CD14-positive monocyte (primary cell): ENCODE measurements around the gene PGAP6. TPM values are rescaled to one million over a fixed set of nuclear protein-coding genes. Genes with fewer than 3 reads are reported as not detected.

Experiments used
- DNase-seq, 3 donors: peaks; one replicate each; pipeline ENCODE4 v3.0.0-alpha.2; 2011 to 2022
- H2AFZ ChIP-seq: 2 replicates; pipeline ENCODE4 v1.6.0; 2012; ENCODE audit warnings: mild to moderate bottlenecking, low read depth, low read length, inconsistent platforms; ENCODE audit not compliant: insufficient read depth, poor library complexity, severe bottlenecking
- H3K27ac ChIP-seq, 2 donors: 1 replicate in 1 of 2; 2 replicates in 1 of 2; pipeline ENCODE4 v1.5.1; 2012 to 2013; ENCODE audit warnings: low read length in 2 of 2, control low read depth in 1 of 2, inconsistent platforms in 1 of 2, low read depth in 1 of 2, mild to moderate bottlenecking in 1 of 2
- H3K27me3 ChIP-seq, 2 donors: one replicate each; pipeline versions ENCODE4 v1.6.0 to v1.6.1; 2011 to 2013; ENCODE audit warnings: low read length in 2 of 2; ENCODE audit not compliant: control insufficient read depth in 2 of 2, insufficient read depth in 2 of 2
- H3K36me3 ChIP-seq, 2 donors: replicated peaks in 1 of 2; 1 replicate in 1 of 2; 2 replicates in 1 of 2; pipeline versions ENCODE4 v1.5.1 to v1.6.1; 2012 to 2013; ENCODE audit warnings: low read length in 2 of 2, control low read depth in 1 of 2, inconsistent platforms in 1 of 2, mild to moderate bottlenecking in 1 of 2; ENCODE audit not compliant: insufficient read depth in 2 of 2, control insufficient read depth in 1 of 2
- H3K4me1 ChIP-seq, 2 donors: 1 replicate in 1 of 2; 2 replicates in 1 of 2; pipeline versions ENCODE4 v1.5.1 to v1.6.1; 2012 to 2013; ENCODE audit warnings: low read length in 2 of 2, control low read depth in 1 of 2, inconsistent platforms in 1 of 2, mild to moderate bottlenecking in 1 of 2, moderate library complexity in 1 of 2; ENCODE audit not compliant: insufficient read depth in 2 of 2, control insufficient read depth in 1 of 2
- H3K4me2 ChIP-seq: replicated peaks from 2 replicates; pipeline ENCODE3; 2012; ENCODE audit warnings: low read length, moderate library complexity, mild to moderate bottlenecking; ENCODE audit not compliant: poor library complexity, severe bottlenecking; ENCODE audit errors: extremely low read depth
- H3K4me3 ChIP-seq, 3 experiments: fragments of 200-600 bp in 1 of 3; sonication (generic) in 1 of 3; replicated peaks in 1 of 3; 1 replicate in 2 of 3; 2 replicates in 1 of 3; pipeline ENCODE4 v1.5.1; 2011 to 2013; ENCODE audit warnings: low read length in 3 of 3, mild to moderate bottlenecking in 3 of 3, control low read depth in 2 of 3, low read depth in 2 of 3, inconsistent platforms in 1 of 3, moderate library complexity in 1 of 3
- H3K79me2 ChIP-seq: 2 replicates; pipeline ENCODE4 v1.6.0; 2012; ENCODE audit warnings: mild to moderate bottlenecking, control low read depth, inconsistent platforms, low read length, moderate library complexity; ENCODE audit not compliant: insufficient read depth
- H3K9ac ChIP-seq: 2 replicates; pipeline ENCODE4 v1.6.0; 2017; ENCODE audit warnings: low read length, mild to moderate bottlenecking; ENCODE audit not compliant: insufficient read depth, poor library complexity, severe bottlenecking
- H3K9me3 ChIP-seq, 2 donors: replicated peaks in 1 of 2; 1 replicate in 1 of 2; 2 replicates in 1 of 2; pipeline versions ENCODE4 v1.5.1 to v1.6.1; 2012 to 2013; ENCODE audit warnings: low read length in 2 of 2, control low read depth in 1 of 2; ENCODE audit not compliant: control insufficient read depth in 1 of 2, insufficient read depth in 1 of 2
- H4K20me1 ChIP-seq: 2 replicates; pipeline ENCODE4 v1.6.0; 2012; ENCODE audit warnings: mild to moderate bottlenecking, low read length, control low read depth, moderate library complexity; ENCODE audit not compliant: insufficient read depth
- H3K27ac Mint-ChIP-seq, 7 donors: one replicate each; pipeline ENCODE4 v1.8.0; 2020; ENCODE audit warnings: mild to moderate bottlenecking in 7 of 7, mixed read lengths in 7 of 7, moderate library complexity in 6 of 7, inconsistent platforms in 2 of 7
- H3K27me3 Mint-ChIP-seq, 3 donors: one replicate each; pipeline ENCODE4 v1.8.0; 2021 to 2022; ENCODE audit warnings: low read depth in 3 of 3, mild to moderate bottlenecking in 3 of 3, mixed read lengths in 3 of 3, moderate library complexity in 3 of 3, inconsistent platforms in 1 of 3
- H3K36me3 Mint-ChIP-seq, 2 donors: one replicate each; pipeline ENCODE4 v1.8.0; 2020; ENCODE audit warnings: mixed read lengths in 2 of 2, inconsistent platforms in 1 of 2, mild to moderate bottlenecking in 1 of 2
- H3K4me1 Mint-ChIP-seq: one replicate; pipeline ENCODE4 v1.8.0; 2020; ENCODE audit warnings: mild to moderate bottlenecking, mixed read lengths
- H3K4me3 Mint-ChIP-seq, 2 donors: one replicate each; pipeline ENCODE4 v1.8.0; 2020; ENCODE audit warnings: mild to moderate bottlenecking in 2 of 2, mixed read lengths in 2 of 2, moderate library complexity in 1 of 2
- H3K9me3 Mint-ChIP-seq, 7 donors: one replicate each; pipeline ENCODE4 v1.8.0; 2020 to 2022; ENCODE audit warnings: mixed read lengths in 7 of 7, mild to moderate bottlenecking in 6 of 7, moderate library complexity in 6 of 7, inconsistent platforms in 2 of 7
- WGBS: methylation state at CpG from one replicate; pipeline ENCODE4 v1.1.5; 2013; ENCODE audit warnings: missing lambda C conversion rate; ENCODE audit not compliant: insufficient coverage; 5-methylcytosine and 5-hydroxymethylcytosine counted together
- intact Hi-C, 2 donors: fragments of 100-400 bp; cut with micrococcal nuclease; formaldehyde crosslinking; loops; one replicate each; pipeline versions ENCODE4 v1.15.0 to v1.15.1; 2023
- polyA plus RNA-seq, 3 donors: library from polyadenylated mRNA; depleted of rRNA in 1 of 3; unstranded in 2 of 3; stranded (reverse) in 1 of 3; fragments of 300-500 nt in 2 of 3; fragments of >200 nt in 1 of 3; fragmentation: Illumina TruSeq in 2 of 3; gene quantifications; 1 replicate in 2 of 3; 2 replicates in 1 of 3; pipeline ENCODE4 v1.2.3, GENCODE V29; 2012 to 2021
- TF ChIP-seq, protein P1 (sequence below): fragments of 200-600 bp; IDR thresholded peaks from one replicate; pipeline ENCODE4 v1.8.0; 2022; ENCODE audit warnings: antibody characterized with exemption, mild to moderate bottlenecking

PGAP6 gene
- polyA plus RNA-seq, 3 donors, result 18.2 to 137 (median 39.8) TPM

- TF ChIP-seq, protein P1, sequence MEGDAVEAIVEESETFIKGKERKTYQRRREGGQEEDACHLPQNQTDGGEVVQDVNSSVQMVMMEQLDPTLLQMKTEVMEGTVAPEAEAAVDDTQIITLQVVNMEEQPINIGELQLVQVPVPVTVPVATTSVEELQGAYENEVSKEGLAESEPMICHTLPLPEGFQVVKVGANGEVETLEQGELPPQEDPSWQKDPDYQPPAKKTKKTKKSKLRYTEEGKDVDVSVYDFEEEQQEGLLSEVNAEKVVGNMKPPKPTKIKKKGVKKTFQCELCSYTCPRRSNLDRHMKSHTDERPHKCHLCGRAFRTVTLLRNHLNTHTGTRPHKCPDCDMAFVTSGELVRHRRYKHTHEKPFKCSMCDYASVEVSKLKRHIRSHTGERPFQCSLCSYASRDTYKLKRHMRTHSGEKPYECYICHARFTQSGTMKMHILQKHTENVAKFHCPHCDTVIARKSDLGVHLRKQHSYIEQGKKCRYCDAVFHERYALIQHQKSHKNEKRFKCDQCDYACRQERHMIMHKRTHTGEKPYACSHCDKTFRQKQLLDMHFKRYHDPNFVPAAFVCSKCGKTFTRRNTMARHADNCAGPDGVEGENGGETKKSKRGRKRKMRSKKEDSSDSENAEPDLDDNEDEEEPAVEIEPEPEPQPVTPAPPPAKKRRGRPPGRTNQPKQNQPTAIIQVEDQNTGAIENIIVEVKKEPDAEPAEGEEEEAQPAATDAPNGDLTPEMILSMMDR, result no peak
- H3K9ac ChIP-seq, result no peak overlapping the region
- H3K27ac Mint-ChIP-seq, result peak overlapping the region in 5 of 7 donors; percentile 25 to 83 (median 75)
- peak in 1 of 3 donors; percentile 10 for DNase-seq
- peaks cover 0 to 9% (median 4%) of the 10 kb centered on the region in 7 donors for H3K9me3 Mint-ChIP-seq
- H3K27me3 ChIP-seq, result no peaks in the 10 kb centered on the region
- peaks cover 35 to 41% of the 10 kb centered on the region in 2 donors for H3K4me1 ChIP-seq
- peaks cover 0 to 6% of the 10 kb centered on the region in 2 donors for H3K36me3 Mint-ChIP-seq
- H3K36me3 ChIP-seq, result no peaks in the 10 kb centered on the region
- H2AFZ ChIP-seq, result peak overlapping the region; percentile 46
- H3K4me1 Mint-ChIP-seq, result peaks cover 33% of the 10 kb centered on the region
- H3K4me3 Mint-ChIP-seq, result peak overlapping the region; percentile 85 to 92
- no peak overlapping the region for H3K27ac ChIP-seq
- 0% methylated on average over 13 of the region's 22 CpGs for WGBS
- peak overlapping the region; percentile 74 for H3K4me2 ChIP-seq
- peaks cover 0 to 3% of the 10 kb centered on the region in 2 donors for H3K9me3 ChIP-seq
- no peaks in the 10 kb centered on the region for H4K20me1 ChIP-seq
- H3K27me3 Mint-ChIP-seq, result peaks cover 3 to 6% (median 4%) of the 10 kb centered on the region in 3 donors
- intact Hi-C loops, result loop anchor here in 1 of 2 donors (5.0 kb wide), 1 partner anchor 131 kb away; the partner anchor contains the start of gene CAPN15
- peak overlapping the region; percentile 38 to 73 (median 53) for H3K4me3 ChIP-seq
- peaks cover 4% of the 10 kb centered on the region for H3K79me2 ChIP-seq
Observed at GRCh38 chr16:396605-397004, 14.8 kb upstream of the PGAP6 start.

GRCh38 chr16:396199-396598, 14.4 kb upstream of the PGAP6 start:
- no peak for DNase-seq
- Mint-ChIP-seq H3K27ac (peak overlapping the region in 1 of 7 donors; percentile 82), H3K9me3 (peaks cover 0 to 9% (median 4%) of the 10 kb centered on the region in 7 donors), H3K4me3 (peak overlapping the region; percentile 85 to 92), H3K36me3 (peaks cover 0 to 6% of the 10 kb centered on the region in 2 donors), H3K27me3 (peaks cover 3 to 6% (median 4%) of the 10 kb centered on the region in 3 donors), H3K4me1 (peaks cover 33% of the 10 kb centered on the region)
- Histone ChIP-seq H4K20me1 (no peaks in the 10 kb centered on the region), H3K4me3 (peak overlapping the region in 1 of 3 experiments; percentile 73), H3K9ac (no peak overlapping the region), H3K9me3 (peaks cover 0 to 3% of the 10 kb centered on the region in 2 donors), H3K79me2 (peaks cover 1% of the 10 kb centered on the region), H3K27ac (no peak overlapping the region), H2AFZ (peak overlapping the region; percentile 46), H3K27me3 (no peaks in the 10 kb centered on the region), H3K4me2 (peak overlapping the region; percentile 74), H3K4me1 (peaks cover 35 to 41% of the 10 kb centered on the region in 2 donors), H3K36me3 (no peaks in the 10 kb centered on the region)
- no CpG with 5 or more reads among the region's 3 CpGs for WGBS
- TF ChIP-seq, protein P1, result no peak
- intact Hi-C loops, result loop anchor here in 1 of 2 donors (5.0 kb wide), 1 partner anchor 131 kb away; the partner anchor contains the start of gene CAPN15
